Suprapubic skin (tissue), 4 donors: ENCODE measurements around the gene CYP46A1.

Source experiments
- CTCF ChIP-seq, 2 donors: fragments of 200-600 bp in 1 of 2; fragments of 450-650 bp in 1 of 2; sonication (generic) in 1 of 2; IDR thresholded peaks; one replicate each; pipeline ENCODE4 v1.5.1; 2016 to 2019; ENCODE audit warnings: antibody characterized with exemption in 2 of 2, mild to moderate bottlenecking in 1 of 2, moderate library complexity in 1 of 2
- EP300 ChIP-seq: sonication (generic); formaldehyde crosslinking; IDR thresholded peaks from one replicate; pipeline ENCODE4 v1.6.1; 2017; ENCODE audit warnings: antibody characterized with exemption
- POLR2A ChIP-seq, 2 donors: fragments of 450-650 bp; IDR thresholded peaks; one replicate each; pipeline ENCODE4 v1.6.1; 2017; ENCODE audit warnings: antibody characterized with exemption in 2 of 2, mild to moderate bottlenecking in 2 of 2, moderate library complexity in 2 of 2
- POLR2AphosphoS5 ChIP-seq, 3 donors: sonication (generic); formaldehyde crosslinking; IDR thresholded peaks; one replicate each; pipeline ENCODE4 v1.6.1; 2017; ENCODE audit warnings: antibody characterized with exemption in 3 of 3

GRCh38 chr14:99657645-99658155, 26.4 kb upstream of the CYP46A1 start:
- TF ChIP-seq POLR2AphosphoS5 (IDR thresholded peaks at IDR 0.05) (no peak), CTCF (IDR thresholded peaks at IDR 0.05) (no peak), POLR2A (IDR thresholded peaks at IDR 0.05) (no peak), EP300 (no peak)
